ENCODE results near the gene ARL14EPL.
"Not testable (repeated sequence)": the region's sequence is repeated elsewhere in the genome, so short reads cannot be mapped to it uniquely, and the experiment has no call there.

ARL14EPL gene

GRCh38 chr5:116084287-116084691 is 52.0 kb downstream of the ARL14EPL start:
- H3K4me3 Mint-ChIP-seq: peak overlapping the region; percentile 93
- H3K4me1 Mint-ChIP-seq: peaks cover 68% of the 10 kb centered on the region
- H3K27ac Mint-ChIP-seq: peak overlapping the region; percentile 75
- peaks cover 4% of the 10 kb centered on the region for H3K9me3 Mint-ChIP-seq
- H3K36me3 Mint-ChIP-seq: peaks cover 20% of the 10 kb centered on the region
- no peaks in the 10 kb centered on the region for H3K27me3 Mint-ChIP-seq

- Mint-ChIP-seq H3K27ac (peak within 1 kb of the TSS; percentile 95), H3K4me1 (peaks cover 76% of the 10 kb centered on the region), H3K9me3 (peaks cover 4% of the 10 kb centered on the region), H3K4me3 (peak within 1 kb of the TSS; percentile 93), H3K27me3 (no peaks in the 10 kb centered on the region), H3K36me3 (peaks cover 23% of the 10 kb centered on the region)
Measured at GRCh38 chr5:116084871-116085715, 52.8 kb downstream of the ARL14EPL start, which contains the start of gene COMMD10. Gene COMMD10, plus strand, starts transcription at chr5:116085025.

GRCh38 chr5:116086309-116086708 is 54.0 kb downstream of the ARL14EPL start:
- H3K27me3 Mint-ChIP-seq, H3K9me3 Mint-ChIP-seq: not testable (repeated sequence)
- peak overlapping the region; percentile 93 for H3K4me3 Mint-ChIP-seq
- peak overlapping the region; percentile 89 for H3K27ac Mint-ChIP-seq
- H3K36me3 Mint-ChIP-seq: peaks cover 27% of the 10 kb centered on the region
- H3K4me1 Mint-ChIP-seq: peaks cover 72% of the 10 kb centered on the region

DNA sequence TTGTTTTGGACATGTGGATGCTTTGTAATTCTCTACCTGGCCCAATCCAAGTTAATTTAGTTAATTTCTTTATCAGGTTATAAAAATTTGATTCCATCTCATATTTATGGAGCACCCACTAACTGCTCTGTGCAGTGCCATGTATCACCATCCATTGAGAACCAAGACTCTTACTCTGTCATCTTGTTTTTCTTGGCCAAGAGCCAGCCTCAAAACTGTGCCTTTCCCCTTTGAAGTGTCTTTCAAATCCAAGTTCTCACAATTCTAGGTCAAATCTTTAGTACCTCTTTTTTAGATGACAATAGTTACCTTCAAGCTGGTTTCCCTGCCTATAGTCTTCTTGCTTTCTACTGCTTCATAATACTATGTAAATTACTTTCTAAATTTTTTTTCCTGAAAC is 55.8 kb downstream of the ARL14EPL start:
- Mint-ChIP-seq H3K36me3 (peaks cover 22% of the 10 kb centered on the region), H3K4me1 (peaks cover 54% of the 10 kb centered on the region), H3K27me3 (no peaks in the 10 kb centered on the region), H3K27ac (peak overlapping the region; percentile 59), H3K4me3 (no peak overlapping the region), H3K9me3 (no peaks in the 10 kb centered on the region)

DNA sequence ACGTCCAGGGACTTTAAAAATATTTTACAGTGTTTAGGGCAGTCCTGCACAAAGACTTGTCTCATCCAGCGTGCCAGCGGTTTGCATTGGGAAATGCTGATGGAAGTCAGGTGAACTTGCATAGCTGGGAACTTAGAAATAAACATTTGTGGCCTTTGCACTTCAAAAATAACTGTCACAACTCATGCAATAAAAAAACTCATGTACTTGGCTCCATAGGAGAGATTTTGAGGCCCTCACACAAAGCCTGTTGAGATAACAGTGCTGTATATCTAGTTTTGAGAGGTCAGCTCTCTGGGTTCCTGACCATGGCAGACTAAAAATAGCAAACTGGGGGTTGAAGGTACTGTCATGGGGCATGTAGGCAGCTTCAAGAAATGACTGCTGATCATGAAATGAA is 58.0 kb downstream of the ARL14EPL start:
- H3K4me1 Mint-ChIP-seq: peaks cover 43% of the 10 kb centered on the region
- no peaks in the 10 kb centered on the region for H3K9me3 Mint-ChIP-seq
- no peak overlapping the region for H3K27ac Mint-ChIP-seq
- no peaks in the 10 kb centered on the region for H3K27me3 Mint-ChIP-seq
- H3K4me3 Mint-ChIP-seq: no peak overlapping the region
- H3K36me3 Mint-ChIP-seq: peaks cover 33% of the 10 kb centered on the region

DNA sequence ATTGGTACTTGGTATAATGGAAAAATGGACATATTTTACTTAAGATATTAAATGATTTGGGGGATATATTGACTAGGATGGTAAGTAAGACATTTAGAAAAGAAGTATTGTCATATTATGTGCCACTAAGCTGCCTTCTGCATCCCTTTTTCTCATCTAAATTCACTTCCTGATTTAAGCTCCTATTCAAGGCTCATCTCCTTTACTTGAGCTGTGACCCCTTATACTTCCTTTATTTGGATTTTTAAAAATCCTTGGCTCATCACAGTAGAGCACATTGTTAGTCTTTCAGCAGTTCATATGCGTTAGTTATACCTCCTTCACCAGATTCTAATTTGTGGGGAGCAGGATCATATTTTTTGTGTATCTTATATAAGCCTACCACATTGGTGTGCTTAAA is 59.1 kb downstream of the ARL14EPL start:
- Mint-ChIP-seq H3K4me1 (peaks cover 32% of the 10 kb centered on the region), H3K36me3 (peaks cover 37% of the 10 kb centered on the region), H3K4me3 (no peak overlapping the region)

DNA sequence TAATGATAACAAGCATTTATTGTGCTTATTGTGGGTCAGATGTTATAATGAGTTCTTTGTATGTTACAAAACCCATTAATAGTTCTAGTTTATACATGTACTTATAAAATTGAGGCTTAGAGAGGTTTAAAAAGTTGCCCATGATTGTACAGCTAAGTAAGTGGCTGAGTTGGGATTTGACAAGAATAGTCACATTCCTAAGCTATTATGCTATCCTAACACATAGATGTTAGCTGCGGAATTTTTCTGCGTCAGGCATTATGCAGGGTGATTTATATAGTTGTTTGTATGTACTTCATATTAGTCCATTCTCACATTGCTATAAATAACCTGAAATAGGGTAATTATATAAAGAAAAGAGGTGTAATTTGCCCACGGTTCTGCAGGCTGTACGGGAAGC is 65.0 kb downstream of the ARL14EPL start:
- no peaks in the 10 kb centered on the region for H3K4me1 Mint-ChIP-seq
- peaks cover 50% of the 10 kb centered on the region for H3K36me3 Mint-ChIP-seq
- H3K27ac Mint-ChIP-seq: no peak overlapping the region
- no peaks in the 10 kb centered on the region for H3K27me3 Mint-ChIP-seq
- H3K9me3 Mint-ChIP-seq: no peaks in the 10 kb centered on the region
- no peak overlapping the region for H3K4me3 Mint-ChIP-seq

More for the DNA sequence above, 59.1 kb downstream of the ARL14EPL start:
- no peak overlapping the region for H3K27ac Mint-ChIP-seq
- no peaks in the 10 kb centered on the region for H3K9me3 Mint-ChIP-seq
- H3K27me3 Mint-ChIP-seq: no peaks in the 10 kb centered on the region

- Mint-ChIP-seq H3K4me1 (peaks cover 9% of the 10 kb centered on the region), H3K27me3 (no peaks in the 10 kb centered on the region), H3K9me3 (no peaks in the 10 kb centered on the region), H3K36me3 (peaks cover 52% of the 10 kb centered on the region), H3K4me3 (no peak overlapping the region), H3K27ac (no peak overlapping the region)
Measured at GRCh38 chr5:116098998-116099397, 66.7 kb downstream of the ARL14EPL start.

GRCh38 chr5:116104941-116105340 is 72.7 kb downstream of the ARL14EPL start:
- H3K4me3 Mint-ChIP-seq, H3K27me3 Mint-ChIP-seq, H3K9me3 Mint-ChIP-seq, H3K27ac Mint-ChIP-seq: not testable (repeated sequence)
- Mint-ChIP-seq H3K4me1 (peaks cover 46% of the 10 kb centered on the region), H3K36me3 (peaks cover 67% of the 10 kb centered on the region)

Measured in activated naive CD4-positive, alpha-beta T cell treated with anti-CD3 and anti-CD28 coated beads, Interleukin-2, amount 50 U/mL, for 24 hours (primary cell).